Liver (tissue), 9 donors: ENCODE measurements around the gene SPTBN5. TPM values are rescaled to one million over a fixed set of nuclear protein-coding genes. Genes with fewer than 3 reads are reported as not detected.

ENCODE experiments used
- DNase-seq: peaks from one replicate; pipeline ENCODE4 v3.0.0-alpha.2; 2017; ENCODE audit warnings: low spot score
- H3K27ac ChIP-seq, 2 donors: one replicate each; pipeline ENCODE4 v1.7.0; 2013; ENCODE audit warnings: inconsistent platforms in 2 of 2, low read length in 2 of 2, control low read depth in 1 of 2, low read depth in 1 of 2, mild to moderate bottlenecking in 1 of 2
- H3K27me3 ChIP-seq, 4 donors: one replicate each; pipeline versions ENCODE4 v1.6.1 to v1.7.0; 2013; ENCODE audit warnings: low read length in 3 of 4, inconsistent platforms in 1 of 4, mild to moderate bottlenecking in 1 of 4, moderate library complexity in 1 of 4; ENCODE audit not compliant: control insufficient read depth in 4 of 4, insufficient read depth in 4 of 4
- H3K36me3 ChIP-seq, 4 donors: one replicate each; pipeline versions ENCODE4 v1.6.1 to v1.7.0; 2013; ENCODE audit warnings: low read length in 3 of 4, mild to moderate bottlenecking in 3 of 4, low read depth in 1 of 4, moderate library complexity in 1 of 4; ENCODE audit not compliant: control insufficient read depth in 4 of 4, insufficient read depth in 3 of 4
- H3K4me1 ChIP-seq, 4 donors: one replicate each; pipeline versions ENCODE4 v1.6.1 to v1.7.0; 2013; ENCODE audit warnings: low read length in 3 of 4, mild to moderate bottlenecking in 3 of 4, moderate library complexity in 1 of 4; ENCODE audit not compliant: control insufficient read depth in 4 of 4, insufficient read depth in 4 of 4
- H3K4me3 ChIP-seq, 3 donors: one replicate each; pipeline versions ENCODE4 v1.6.1 to v1.7.0; 2013; ENCODE audit warnings: low read length in 3 of 3, control low read depth in 1 of 3, low read depth in 1 of 3, mild to moderate bottlenecking in 1 of 3
- H3K9ac ChIP-seq, 2 donors: one replicate each; pipeline ENCODE4 v1.7.0; 2013; ENCODE audit warnings: low read length in 2 of 2, mild to moderate bottlenecking in 2 of 2, moderate library complexity in 2 of 2, control low read depth in 1 of 2, low read depth in 1 of 2
- H3K9me3 ChIP-seq, 4 donors: one replicate each; pipeline versions ENCODE4 v1.6.1 to v1.7.0; 2013; ENCODE audit warnings: low read length in 3 of 4; ENCODE audit not compliant: control insufficient read depth in 4 of 4
- ATF3 ChIP-seq: IDR thresholded peaks from 2 replicates; pipeline ENCODE4 v1.6.1; 2016; ENCODE audit warnings: antibody characterized with exemption
- CTCF ChIP-seq: fragments of 150-350 bp; IDR thresholded peaks from 2 replicates; pipeline ENCODE4 v1.5.1; 2017; ENCODE audit warnings: improper control_type of control experiment, low read depth, low read length; ENCODE audit not compliant: missing input control
- EGR1 ChIP-seq, 2 donors: IDR thresholded peaks; 2 replicates each; pipeline ENCODE4 v1.6.1; 2016 to 2018; ENCODE audit warnings: antibody characterized with exemption in 2 of 2, low read depth in 2 of 2
- FOXA1 ChIP-seq: IDR thresholded peaks from 2 replicates; pipeline ENCODE4 v1.6.1; 2016; ENCODE audit warnings: antibody characterized with exemption
- FOXA2 ChIP-seq: IDR thresholded peaks from 2 replicates; pipeline ENCODE4 v1.6.1; 2016; ENCODE audit warnings: antibody characterized with exemption
- GABPA ChIP-seq, 2 donors: IDR thresholded peaks in 1 of 2; conservative IDR thresholded peaks in 1 of 2; 2 replicates each; pipeline ENCODE4 v1.6.1; 2016; ENCODE audit warnings: antibody characterized with exemption in 2 of 2, mild to moderate bottlenecking in 1 of 2, moderate library complexity in 1 of 2
- HNF4A ChIP-seq, 2 donors: conservative IDR thresholded peaks; 2 replicates each; pipeline ENCODE4 v1.6.1; 2016; ENCODE audit warnings: antibody characterized with exemption in 2 of 2, mild to moderate bottlenecking in 2 of 2
- HNF4G ChIP-seq: IDR thresholded peaks from 2 replicates; pipeline ENCODE4 v1.6.1; 2016; ENCODE audit warnings: antibody characterized with exemption
- JUND ChIP-seq, 2 donors: IDR thresholded peaks; 2 replicates each; pipeline ENCODE4 v1.6.1; 2016; ENCODE audit warnings: antibody characterized with exemption in 2 of 2
- MAX ChIP-seq: IDR thresholded peaks from 2 replicates; pipeline ENCODE4 v1.6.1; 2016; ENCODE audit warnings: antibody characterized with exemption
- NR2F2 ChIP-seq: IDR thresholded peaks from 2 replicates; pipeline ENCODE4 v1.6.1; 2016; ENCODE audit warnings: antibody characterized with exemption
- RAD21 ChIP-seq, 2 donors: IDR thresholded peaks; 2 replicates each; pipeline ENCODE4 v1.6.1; 2016; ENCODE audit warnings: antibody characterized with exemption in 2 of 2, mild to moderate bottlenecking in 2 of 2
- REST ChIP-seq: IDR thresholded peaks from 2 replicates; pipeline ENCODE4 v1.6.1; 2016; ENCODE audit warnings: antibody characterized with exemption, mild to moderate bottlenecking
- RXRA ChIP-seq, 2 donors: IDR thresholded peaks; 2 replicates each; pipeline ENCODE4 v1.6.1; 2017 to 2018; ENCODE audit warnings: antibody characterized with exemption in 2 of 2, mild to moderate bottlenecking in 1 of 2
- SP1 ChIP-seq: IDR thresholded peaks from 2 replicates; pipeline ENCODE4 v1.6.1; 2018; ENCODE audit warnings: antibody characterized with exemption, mild to moderate bottlenecking
- TAF1 ChIP-seq: conservative IDR thresholded peaks from 2 replicates; pipeline ENCODE4 v1.6.1; 2016; ENCODE audit warnings: antibody characterized with exemption, mild to moderate bottlenecking
- YY1 ChIP-seq: IDR thresholded peaks from 2 replicates; pipeline ENCODE4 v1.6.1; 2016; ENCODE audit warnings: antibody characterized with exemption, mild to moderate bottlenecking
- ZBTB33 ChIP-seq: IDR thresholded peaks from 2 replicates; pipeline ENCODE4 v1.6.1; 2016; ENCODE audit warnings: antibody characterized with exemption
- WGBS: extraction: QIAGEN DNeasy Blood & Tissue Kit; methylation state at CpG from one replicate; pipeline ENCODE4 v1.1.7; 2013; 5-methylcytosine and 5-hydroxymethylcytosine counted together
- polyA plus RNA-seq, 2 donors: library from polyadenylated mRNA; stranded (reverse) in 1 of 2; unstranded in 1 of 2; fragments of 200-250 nt in 1 of 2; fragments of >200 nt in 1 of 2; fragmentation: Nextera tagmentation in 1 of 2; extraction: Ambion mirVana in 1 of 2; gene quantifications; one replicate each; pipeline versions ENCODE4 v1.2.1 to v1.2.3, GENCODE V29; 2013 to 2015
- total RNA-seq, 2 donors: library from RNA; depleted of rRNA; stranded (reverse); fragments of >200 nt; gene quantifications; one replicate each; pipeline ENCODE4 v1.2.3, GENCODE V29; 2014
- donor health status: healthy.
- donor health status: healthy.
- donor health status: healthy.
- donor health status: healthy.
- donor health status: healthy.

The SPTBN5 gene
- total and polyA plus RNA-seq, 4 donors = 0.12 to 1.7 (median 0.17) TPM

GRCh38 chr15:41874736-41875135 lies 19.1 kb downstream of the SPTBN5 start:
- 96% methylated on average over 12 of the region's 12 CpGs for WGBS
- Histone ChIP-seq H3K36me3 (no peaks in the 10 kb centered on the region), H3K9ac (no peak overlapping the region), H3K4me1 (peaks cover 0 to 13% (median 7%) of the 10 kb centered on the region in 4 donors), H3K4me3 (no peak overlapping the region), H3K27ac (no peak overlapping the region), H3K27me3 (no peaks in the 10 kb centered on the region), H3K9me3 (no peaks in the 10 kb centered on the region)
- DNase-seq = no peak
- no peak for TF ChIP-seq JUND (IDR thresholded peaks at IDR 0.05)
- no peak for TF ChIP-seq ATF3
- TF ChIP-seq RXRA (IDR thresholded peaks at IDR 0.05) = no peak
- no peak for TF ChIP-seq YY1
- TF ChIP-seq HNF4G = no peak
- TF ChIP-seq FOXA2 = no peak
- no peak for TF ChIP-seq TAF1
- TF ChIP-seq GABPA (IDR thresholded peaks at IDR 0.05 in 1 of 2, conservative IDR thresholded peaks at IDR 0.05 in 1 of 2) = no peak
- no peak for TF ChIP-seq ZBTB33
- no peak for TF ChIP-seq EGR1 (IDR thresholded peaks at IDR 0.05; ENCODE audit: low read depth in 2 of 2)
- TF ChIP-seq REST = no peak
- TF ChIP-seq HNF4A (conservative IDR thresholded peaks at IDR 0.05) = no peak
- TF ChIP-seq NR2F2 = no peak
- no peak for TF ChIP-seq CTCF
- no peak for TF ChIP-seq MAX

GRCh38 chr15:41873711-41874110 lies 20.1 kb downstream of the SPTBN5 start:
- H3K27ac ChIP-seq = no peak overlapping the region
- no peak overlapping the region for H3K9ac ChIP-seq
- WGBS = 89% methylated on average over 8 of the region's 8 CpGs
- H3K9me3 ChIP-seq = no peaks in the 10 kb centered on the region
- H3K4me3 ChIP-seq = no peak overlapping the region
- peaks cover 0 to 12% (median 7%) of the 10 kb centered on the region in 4 donors for H3K4me1 ChIP-seq
- no peak for DNase-seq
- no peaks in the 10 kb centered on the region for H3K27me3 ChIP-seq
- H3K36me3 ChIP-seq = no peaks in the 10 kb centered on the region
- TF ChIP-seq HNF4A (conservative IDR thresholded peaks at IDR 0.05) = no peak
- TF ChIP-seq RAD21 (IDR thresholded peaks at IDR 0.05) = no peak
- no peak for TF ChIP-seq SP1
- no peak for TF ChIP-seq YY1
- TF ChIP-seq FOXA1 = no peak
- TF ChIP-seq MAX = no peak
- no peak for TF ChIP-seq CTCF
- no peak for TF ChIP-seq JUND (IDR thresholded peaks at IDR 0.05)
- no peak for TF ChIP-seq HNF4G
- TF ChIP-seq TAF1 = no peak
- TF ChIP-seq ZBTB33 = no peak
- no peak for TF ChIP-seq RXRA (IDR thresholded peaks at IDR 0.05)
